Mucosa of descending colon (tissue), 3 donors: ENCODE measurements around the gene BCAN. TPM values are rescaled to one million over a fixed set of nuclear protein-coding genes. Genes with fewer than 3 reads are reported as not detected.

Experiments
- ATAC-seq: fragments of 200-7000 bp; cut with Tn5 transposase; one replicate; pipeline ENCODE4 v1.9.1; 2020; ENCODE audit warnings: mild to moderate bottlenecking, moderate library complexity
- DNase-seq, 3 donors: peaks; one replicate each; pipeline ENCODE4 v3.0.0-alpha.2; 2020
- H3K36me3 ChIP-seq: fragments of 200-600 bp; one replicate; pipeline ENCODE4 v1.8.0; 2021; ENCODE audit warnings: low read depth, mild to moderate bottlenecking
- H3K4me1 ChIP-seq: fragments of 200-600 bp; one replicate; pipeline ENCODE4 v1.8.0; 2021; ENCODE audit warnings: low read depth, mild to moderate bottlenecking
- H3K4me3 ChIP-seq: fragments of 200-600 bp; one replicate; pipeline ENCODE4 v1.8.0; 2021; ENCODE audit warnings: mild to moderate bottlenecking
- H3K9me3 ChIP-seq: fragments of 200-600 bp; one replicate; pipeline ENCODE4 v1.8.0; 2021; ENCODE audit warnings: mild to moderate bottlenecking
- intact Hi-C, 2 donors: fragments of 100-400 bp; cut with DNase I in 1 of 2; cut with micrococcal nuclease in 1 of 2; formaldehyde crosslinking; loops; one replicate each; pipeline versions ENCODE4 v1.11.0 to v1.11.1; 2022; cut with DNase I, micrococcal nuclease
- total RNA-seq, 3 donors: library from RNA; stranded (reverse); fragmentation: NEBNext Ultra II Directional in 2 of 3; extraction: Animal tissue kit (Norgen Biotek cat#: 25700) in 2 of 3; gene quantifications; one replicate each; pipeline versions ENCODE4 v1.2.1 to v1.2.4, GENCODE V29; 2021 to 2023
- TF ChIP-seq, protein P1 (sequence below): fragments of 200-600 bp; IDR thresholded peaks from one replicate; pipeline ENCODE4 v1.8.0; 2022; ENCODE audit warnings: antibody characterized with exemption, mild to moderate bottlenecking
- donor health status: DM: no; HTN: no; CAD: no; lungs with moderate emphysema.
- donor health status: DM: no; HTN: no; CAD: no.
- donor health status: DM: no; HTN: yes; CAD: no.

Gene BCAN
- total RNA-seq, 3 donors from 2014 or later: 0.14 to 0.79 TPM; not detected in 1

DNA sequence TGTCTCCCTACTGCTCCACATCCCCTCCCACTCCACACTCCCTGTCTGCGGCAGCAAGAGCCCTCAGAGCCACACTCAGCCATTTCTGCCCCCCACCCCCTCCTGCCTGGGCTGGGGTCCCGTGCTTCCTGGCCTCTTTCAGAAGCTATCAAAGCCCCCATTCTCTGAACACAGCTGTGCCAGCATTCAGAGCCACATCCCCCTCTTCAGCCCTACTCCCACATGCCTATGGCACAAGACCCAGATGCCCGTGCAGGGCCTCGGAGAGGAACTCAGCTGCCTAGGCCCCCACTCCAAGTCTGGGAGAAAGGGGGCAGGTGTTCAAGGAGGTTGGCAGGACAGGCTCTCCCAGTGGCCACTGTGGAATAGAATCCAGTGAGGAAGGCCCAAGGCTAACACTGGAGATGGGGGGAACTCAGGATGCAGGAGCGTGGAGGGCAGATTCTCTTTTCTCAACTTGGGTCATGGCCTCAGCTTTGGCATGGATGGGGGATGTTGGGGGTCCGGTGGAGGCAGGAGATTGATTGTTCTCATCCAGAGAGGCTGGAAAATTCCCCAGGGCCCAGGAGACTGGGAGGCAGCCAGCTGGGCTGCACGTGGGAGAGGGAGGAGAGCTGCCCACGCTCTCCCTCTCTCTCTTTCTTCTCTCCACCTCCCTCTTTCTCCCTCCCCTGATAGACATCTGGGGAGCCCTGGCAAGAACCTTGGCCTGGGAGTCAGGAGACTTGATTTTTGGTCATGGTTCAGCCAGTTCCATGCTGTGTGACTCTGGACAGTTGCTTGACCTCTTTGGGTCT lies 3.5 kb upstream of the BCAN start:
- DNase-seq: no peak
- intact Hi-C loops: no loop called here
- no peak overlapping the region for H3K4me3 ChIP-seq
- no peaks in the 10 kb centered on the region for H3K9me3 ChIP-seq
- TF ChIP-seq, protein P1, sequence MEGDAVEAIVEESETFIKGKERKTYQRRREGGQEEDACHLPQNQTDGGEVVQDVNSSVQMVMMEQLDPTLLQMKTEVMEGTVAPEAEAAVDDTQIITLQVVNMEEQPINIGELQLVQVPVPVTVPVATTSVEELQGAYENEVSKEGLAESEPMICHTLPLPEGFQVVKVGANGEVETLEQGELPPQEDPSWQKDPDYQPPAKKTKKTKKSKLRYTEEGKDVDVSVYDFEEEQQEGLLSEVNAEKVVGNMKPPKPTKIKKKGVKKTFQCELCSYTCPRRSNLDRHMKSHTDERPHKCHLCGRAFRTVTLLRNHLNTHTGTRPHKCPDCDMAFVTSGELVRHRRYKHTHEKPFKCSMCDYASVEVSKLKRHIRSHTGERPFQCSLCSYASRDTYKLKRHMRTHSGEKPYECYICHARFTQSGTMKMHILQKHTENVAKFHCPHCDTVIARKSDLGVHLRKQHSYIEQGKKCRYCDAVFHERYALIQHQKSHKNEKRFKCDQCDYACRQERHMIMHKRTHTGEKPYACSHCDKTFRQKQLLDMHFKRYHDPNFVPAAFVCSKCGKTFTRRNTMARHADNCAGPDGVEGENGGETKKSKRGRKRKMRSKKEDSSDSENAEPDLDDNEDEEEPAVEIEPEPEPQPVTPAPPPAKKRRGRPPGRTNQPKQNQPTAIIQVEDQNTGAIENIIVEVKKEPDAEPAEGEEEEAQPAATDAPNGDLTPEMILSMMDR: no peak
- peaks cover 6% of the 10 kb centered on the region for H3K4me1 ChIP-seq
- ATAC-seq: no peak
- H3K36me3 ChIP-seq: no peaks in the 10 kb centered on the region

DNA sequence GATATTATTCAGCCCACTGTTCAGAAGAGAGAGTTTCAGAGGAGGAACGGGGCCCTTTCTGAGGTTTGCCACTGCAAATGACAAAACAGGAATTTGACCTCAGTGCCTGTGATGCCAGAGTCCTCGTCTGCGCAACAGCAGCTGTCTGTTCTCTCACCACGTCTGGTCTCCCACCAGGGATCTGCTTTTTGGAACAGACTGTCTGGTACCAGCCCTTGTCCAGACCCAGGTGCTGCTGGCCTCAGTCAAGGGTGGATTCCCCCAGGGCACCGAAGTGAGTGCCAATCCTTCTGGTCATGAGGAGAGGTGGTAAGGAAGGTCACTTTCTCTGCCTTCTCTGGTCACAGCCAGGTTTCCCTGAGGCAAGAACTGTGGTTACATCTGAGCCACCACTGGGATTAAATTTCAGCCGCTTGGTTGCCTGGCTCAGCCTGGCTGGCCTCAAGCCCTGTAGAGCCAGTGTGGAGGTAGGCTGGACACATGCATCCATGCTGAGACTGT lies 2.3 kb upstream of the BCAN start:
- Histone ChIP-seq H3K4me3 (no peak overlapping the region), H3K36me3 (no peaks in the 10 kb centered on the region), H3K9me3 (no peaks in the 10 kb centered on the region), H3K4me1 (peaks cover 6% of the 10 kb centered on the region)
- DNase-seq (no peak), ATAC-seq (no peak)
- TF ChIP-seq, protein P1: no peak
- intact Hi-C loops: no loop called here

- Histone ChIP-seq H3K4me1 (peaks cover 6% of the 10 kb centered on the region), H3K36me3 (no peaks in the 10 kb centered on the region), H3K9me3 (no peaks in the 10 kb centered on the region), H3K4me3 (no peak overlapping the region)
- intact Hi-C loops: no loop called here
- TF ChIP-seq, protein P1: no peak
- no peak for ATAC-seq
- DNase-seq: no peak
These were observed 843 bp upstream of the BCAN start for GRCh38 chr1:156640842-156641706.

GRCh38 chr1:156642265-156643048 lies 540 bp downstream of the BCAN start:
- Histone ChIP-seq H3K4me3 (no peak overlapping the region), H3K36me3 (no peaks in the 10 kb centered on the region), H3K4me1 (peaks cover 6% of the 10 kb centered on the region), H3K9me3 (no peaks in the 10 kb centered on the region)
- TF ChIP-seq, protein P1: no peak
- ATAC-seq (no peak), DNase-seq (no peak)
- intact Hi-C loops: no loop called here

DNA sequence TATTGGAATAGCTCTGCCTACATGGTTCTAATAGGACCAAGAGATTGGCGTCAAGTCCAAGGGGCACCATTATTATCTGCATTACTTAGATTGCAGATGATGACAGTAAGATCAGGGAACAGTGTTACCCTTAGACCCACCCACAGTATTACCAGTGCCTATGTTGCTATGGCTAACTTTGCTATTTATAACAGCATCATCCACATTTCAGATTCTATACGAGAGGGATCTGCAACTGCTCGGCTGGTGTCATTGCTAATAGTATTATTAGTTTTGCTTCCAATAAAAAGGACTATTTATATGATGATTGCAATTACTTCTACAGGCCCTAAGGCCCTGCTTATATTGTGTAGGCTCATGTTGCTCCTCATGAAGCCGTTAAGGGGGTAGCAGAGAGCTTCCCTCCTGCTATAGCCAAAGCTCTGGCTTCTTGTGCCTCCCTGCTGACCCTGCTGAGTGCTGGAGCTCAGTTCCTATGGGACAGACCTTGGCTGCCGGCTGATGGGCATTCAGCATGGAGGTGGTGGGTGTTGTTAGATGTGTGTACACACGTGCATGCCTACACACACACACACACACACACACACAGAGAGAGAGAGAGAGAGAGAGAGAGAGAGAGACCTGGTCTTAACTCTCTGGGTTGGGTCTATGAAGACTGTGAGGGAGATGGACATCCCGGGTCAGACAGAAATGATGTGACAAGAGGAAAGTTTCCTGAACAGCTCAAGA lies 1.3 kb downstream of the BCAN start:
- no peak for DNase-seq
- no peak for ATAC-seq
- Histone ChIP-seq H3K4me3 (no peak overlapping the region), H3K36me3 (no peaks in the 10 kb centered on the region), H3K9me3 (no peaks in the 10 kb centered on the region), H3K4me1 (peaks cover 6% of the 10 kb centered on the region)
- TF ChIP-seq, protein P1: no peak
- intact Hi-C loops: no loop called here
